HL-60 (cell line): Measurements from ENCODE around the gene TK2.

ENCODE experiments used
- CTCF ChIP-seq: IDR thresholded peaks from one replicate; pipeline ENCODE4 v1.5.1; 2011; ENCODE audit warnings: low read length, control low read depth, inconsistent platforms; ENCODE audit not compliant: insufficient read depth
- POLR2AphosphoS5 ChIP-seq: IDR thresholded peaks from 2 replicates; pipeline ENCODE4 v1.6.1; 2012; ENCODE audit warnings: low read depth
- REST ChIP-seq: IDR thresholded peaks from 2 replicates; pipeline ENCODE4 v1.6.1; 2012; ENCODE audit warnings: low read depth; ENCODE audit not compliant: insufficient replicate concordance

- TF ChIP-seq REST, result no peak
- TF ChIP-seq CTCF, result no peak
- TF ChIP-seq POLR2AphosphoS5, result no peak
Observed at GRCh38 chr16:66458853-66459252, 91.1 kb downstream of the TK2 start.
